CD4-positive, alpha-beta memory T cell (primary cell): ENCODE data around the gene NEAT1. TPM values are rescaled to one million over a fixed set of nuclear protein-coding genes. Genes with fewer than 3 reads are reported as not detected.
A peak's percentile ranks its signal among the peaks of the same experiment; 100 is the strongest.

Experiments used
- CTCF ChIA-PET: fragments of 350-600 bp; sonication (Branson Sonifier 250); formaldehyde crosslinking; loops from one replicate; lab custom pipeline; 2021; ENCODE audit warnings: inconsistent platforms; ENCODE audit not compliant: partially characterized antibody; lab: Charles Lee
- POLR2A ChIA-PET: fragments of 350-600 bp; sonication (Branson Sonifier 250); formaldehyde crosslinking; loops from one replicate; lab custom pipeline; 2021; ENCODE audit not compliant: partially characterized antibody; lab: Charles Lee
- DNase-seq, 5 donors: peaks; one replicate each; pipeline versions ENCODE4 v3.0.0 to v3.0.0-alpha.2; 2020 to 2022; ENCODE audit warnings: mixed read lengths in 1 of 5
- H3K27ac ChIP-seq: one replicate; pipeline ENCODE4 v1.7.0; 2013; ENCODE audit warnings: low read depth, low read length
- H3K27me3 ChIP-seq: 2 replicates; pipeline ENCODE4 v1.7.0; 2013; ENCODE audit warnings: mild to moderate bottlenecking, low read length, moderate library complexity; ENCODE audit not compliant: insufficient read depth
- H3K36me3 ChIP-seq: 2 replicates; pipeline ENCODE4 v1.7.0; 2013; ENCODE audit warnings: mild to moderate bottlenecking, low read length, moderate library complexity; ENCODE audit not compliant: insufficient read depth
- H3K4me1 ChIP-seq: 2 replicates; pipeline ENCODE4 v1.7.0; 2013; ENCODE audit warnings: mild to moderate bottlenecking, low read length, moderate library complexity; ENCODE audit not compliant: insufficient read depth
- H3K4me3 ChIP-seq, 2 donors: one replicate each; pipeline ENCODE4 v1.7.0; 2013; ENCODE audit warnings: low read length in 2 of 2, mild to moderate bottlenecking in 1 of 2
- H3K9me3 ChIP-seq, 2 donors: one replicate each; pipeline ENCODE4 v1.7.0; 2013; ENCODE audit warnings: low read length in 2 of 2, control low read depth in 1 of 2; ENCODE audit not compliant: control insufficient read depth in 1 of 2
- H3K27ac Mint-ChIP-seq, 7 donors: one replicate each; pipeline ENCODE4 v1.8.0; 2020 to 2021; ENCODE audit warnings: mixed read lengths in 7 of 7, mild to moderate bottlenecking in 6 of 7, inconsistent platforms in 3 of 7, moderate library complexity in 3 of 7
- H3K27me3 Mint-ChIP-seq, 2 donors: one replicate each; pipeline ENCODE4 v1.8.0; 2020 to 2021; ENCODE audit warnings: mixed read lengths in 2 of 2
- H3K36me3 Mint-ChIP-seq, 2 donors: one replicate each; pipeline ENCODE4 v1.8.0; 2020 to 2021; ENCODE audit warnings: mixed read lengths in 2 of 2, inconsistent platforms in 1 of 2, mild to moderate bottlenecking in 1 of 2
- H3K4me1 Mint-ChIP-seq, 4 donors: one replicate each; pipeline ENCODE4 v1.8.0; 2020 to 2021; ENCODE audit warnings: mixed read lengths in 4 of 4, mild to moderate bottlenecking in 1 of 4
- H3K4me3 Mint-ChIP-seq, 8 donors: one replicate each; pipeline ENCODE4 v1.8.0; 2020 to 2021; ENCODE audit warnings: mixed read lengths in 8 of 8, mild to moderate bottlenecking in 7 of 8, moderate library complexity in 6 of 8, inconsistent platforms in 3 of 8
- H3K9me3 Mint-ChIP-seq, 8 donors: one replicate each; pipeline ENCODE4 v1.8.0; 2020 to 2021; ENCODE audit warnings: mixed read lengths in 8 of 8, mild to moderate bottlenecking in 5 of 8, inconsistent platforms in 3 of 8, moderate library complexity in 1 of 8
- intact Hi-C: fragments of 100-400 bp; cut with micrococcal nuclease; formaldehyde crosslinking; loops from one replicate; pipeline ENCODE4 v1.15.1; 2023
- polyA plus RNA-seq, 2 donors: library from polyadenylated mRNA; unstranded; fragments of 300-500 nt; fragmentation: Illumina TruSeq; gene quantifications; one replicate each; pipeline ENCODE4 v1.2.3, GENCODE V29; 2021
- total RNA-seq, 2 experiments: library from RNA; stranded (reverse); gene quantifications; one replicate each; pipeline ENCODE4 v1.2.3, GENCODE V29; 2021

The NEAT1 gene
- total RNA-seq (100 to 1,000 TPM; 685 to 687 TPM), polyA plus RNA-seq (1 to 10 TPM; 2.3 to 4.0 TPM)

- Histone ChIP-seq H3K4me1 (peaks cover 50% of the 10 kb centered on the region), H3K27me3 (no peaks in the 10 kb centered on the region), H3K36me3 (peaks cover 19% of the 10 kb centered on the region), H3K27ac (peak within 1 kb of the TSS; percentile 98), H3K9me3 (no peaks in the 10 kb centered on the region), H3K4me3 (peak within 1 kb of the TSS; percentile 95 to 99)
- intact Hi-C loops: no loop called here
- POLR2A ChIA-PET: interaction anchor here (0.7 to 22.2 kb wide), 35 partner anchors 4 to 866 kb away, joined by 3 to 3839 read pairs (median 6); partner anchors contain the start of genes CFL1, EHBP1L1, FAM89B and FRMD8
- peaks cover 0 to 10% (median 2%) of the 10 kb centered on the region in 8 donors for H3K9me3 Mint-ChIP-seq
- peak; percentile 87 to 88 (median 87) for DNase-seq
- H3K27ac Mint-ChIP-seq: peak within 1 kb of the TSS; percentile 93 to 100 (median 97)
- H3K27me3 Mint-ChIP-seq: peaks cover 0 to 4% of the 10 kb centered on the region in 2 donors
- CTCF ChIA-PET: interaction anchor here (1.3 to 12.6 kb wide), 5 partner anchors 8 to 77 kb away, joined by 3 to 192 read pairs (median 6); partner anchors contain the start of gene MALAT1
- peaks cover 32 to 83% (median 40%) of the 10 kb centered on the region in 4 donors for H3K4me1 Mint-ChIP-seq
- peaks cover 53% of the 10 kb centered on the region in 2 donors for H3K36me3 Mint-ChIP-seq
- peak within 1 kb of the TSS; percentile 92 to 97 (median 95) for H3K4me3 Mint-ChIP-seq
Observed at GRCh38 chr11:65422633-65423515, at the start of gene NEAT1. NEAT1 (plus strand) TSS chr11:65422798.

- Mint-ChIP-seq H3K27ac (peak overlapping the region in 3 of 7 donors; percentile 35 to 66 (median 60)), H3K27me3 (no peaks in the 10 kb centered on the region), H3K4me1 (no peaks in the 10 kb centered on the region), H3K36me3 (peaks cover 0 to 6% of the 10 kb centered on the region in 2 donors), H3K9me3 (no peaks in the 10 kb centered on the region), H3K4me3 (no peak overlapping the region)
- H3K27me3 ChIP-seq: no peaks in the 10 kb centered on the region
- ChIA-PET POLR2A (interaction anchor here (0.9 to 4.6 kb wide), 5 partner anchors 9 to 133 kb away, joined by 3 to 23 read pairs (median 4); partner anchors contain the start of gene MALAT1), CTCF (interaction anchor here (1.3 kb wide), 1 partner anchor 42 kb away, joined by 4 read pairs; no protein-coding TSS in a partner anchor)
- H3K36me3 ChIP-seq: no peaks in the 10 kb centered on the region
- DNase-seq: no peak
- H3K4me1 ChIP-seq: no peaks in the 10 kb centered on the region
- H3K27ac ChIP-seq: no peak overlapping the region
- no peaks in the 10 kb centered on the region for H3K9me3 ChIP-seq
- H3K4me3 ChIP-seq: no peak overlapping the region
- intact Hi-C loops: no loop called here
Observed at GRCh38 chr11:65373839-65374580, 48.6 kb upstream of the NEAT1 start.

GRCh38 chr11:65375012-65375411 lies 47.6 kb upstream of the NEAT1 start:
- H3K36me3 Mint-ChIP-seq: peaks cover 0 to 7% of the 10 kb centered on the region in 2 donors
- H3K9me3 Mint-ChIP-seq: no peaks in the 10 kb centered on the region
- H3K4me1 Mint-ChIP-seq: peaks cover 0 to 1% (median under 1%) of the 10 kb centered on the region in 4 donors
- no peaks in the 10 kb centered on the region for H3K27me3 Mint-ChIP-seq
- CTCF ChIA-PET: no interaction called here
- POLR2A ChIA-PET: interaction anchor here (1.3 to 4.6 kb wide), 4 partner anchors 10 to 132 kb away, joined by 4 to 23 read pairs (median 6); partner anchors contain the start of gene MALAT1
- Histone ChIP-seq H3K27ac (no peak overlapping the region), H3K27me3 (no peaks in the 10 kb centered on the region), H3K9me3 (no peaks in the 10 kb centered on the region), H3K36me3 (peaks cover 4% of the 10 kb centered on the region), H3K4me3 (no peak overlapping the region), H3K4me1 (no peaks in the 10 kb centered on the region)
- H3K27ac Mint-ChIP-seq: no peak overlapping the region
- intact Hi-C loops: no loop called here
- no peak for DNase-seq
- no peak overlapping the region for H3K4me3 Mint-ChIP-seq

GRCh38 chr11:65376138-65376713 lies 46.4 kb upstream of the NEAT1 start:
- H3K4me1 Mint-ChIP-seq: peaks cover 0 to 11% (median 2%) of the 10 kb centered on the region in 4 donors
- intact Hi-C loops: no loop called here
- H3K4me3 Mint-ChIP-seq: no peak overlapping the region
- peaks cover 0 to 7% of the 10 kb centered on the region in 2 donors for H3K36me3 Mint-ChIP-seq
- H3K9me3 Mint-ChIP-seq: no peaks in the 10 kb centered on the region
- H3K27ac ChIP-seq: no peak overlapping the region
- H3K9me3 ChIP-seq: no peaks in the 10 kb centered on the region
- ChIA-PET POLR2A (interaction anchor here (1.1 to 4.6 kb wide), 4 partner anchors 9 to 130 kb away, joined by 3 to 23 read pairs (median 6); partner anchors contain the start of gene MALAT1), CTCF (no interaction called here)
- no peaks in the 10 kb centered on the region for H3K27me3 Mint-ChIP-seq
- no peak for DNase-seq
- peaks cover 6% of the 10 kb centered on the region for H3K36me3 ChIP-seq
- H3K27ac Mint-ChIP-seq: no peak overlapping the region
- no peaks in the 10 kb centered on the region for H3K27me3 ChIP-seq
- no peak overlapping the region for H3K4me3 ChIP-seq
- peaks cover 7% of the 10 kb centered on the region for H3K4me1 ChIP-seq

- intact Hi-C loops: no loop called here
- ChIA-PET POLR2A (interaction anchor here (17.1 to 25.9 kb wide), 2 partner anchors 43 to 127 kb away, joined by 524 to 654 read pairs; partner anchors contain the start of genes MALAT1 and NEAT1), CTCF (no interaction called here)
- Mint-ChIP-seq H3K36me3 (peaks cover 0 to 9% of the 10 kb centered on the region in 2 donors), H3K4me1 (peaks cover 0 to 19% (median 6%) of the 10 kb centered on the region in 4 donors), H3K9me3 (no peaks in the 10 kb centered on the region), H3K27ac (no peak overlapping the region), H3K27me3 (no peaks in the 10 kb centered on the region), H3K4me3 (no peak overlapping the region)
- Histone ChIP-seq H3K27me3 (no peaks in the 10 kb centered on the region), H3K4me1 (peaks cover 15% of the 10 kb centered on the region), H3K27ac (no peak overlapping the region), H3K36me3 (peaks cover 6% of the 10 kb centered on the region), H3K9me3 (no peaks in the 10 kb centered on the region), H3K4me3 (no peak overlapping the region)
- no peak for DNase-seq
Observed at GRCh38 chr11:65377036-65377435, 45.6 kb upstream of the NEAT1 start.

GRCh38 chr11:65377777-65378176 lies 44.8 kb upstream of the NEAT1 start:
- CTCF ChIA-PET: interaction anchor here (0.8 to 4.8 kb wide), 4 partner anchors 38 to 216 kb away, joined by 3 to 23 read pairs (median 4); no protein-coding TSS in a partner anchor
- no peaks in the 10 kb centered on the region for H3K9me3 Mint-ChIP-seq
- Histone ChIP-seq H3K4me1 (peaks cover 19% of the 10 kb centered on the region), H3K9me3 (no peaks in the 10 kb centered on the region), H3K4me3 (no peak overlapping the region), H3K36me3 (peaks cover 6% of the 10 kb centered on the region), H3K27ac (no peak overlapping the region), H3K27me3 (no peaks in the 10 kb centered on the region)
- POLR2A ChIA-PET: interaction anchor here (17.1 to 25.9 kb wide), 2 partner anchors 42 to 127 kb away, joined by 524 to 654 read pairs; partner anchors contain the start of genes MALAT1 and NEAT1
- peak overlapping the region in 5 of 7 donors; percentile 7 to 60 (median 36) for H3K27ac Mint-ChIP-seq
- DNase-seq: no peak
- H3K4me1 Mint-ChIP-seq: peaks cover 2 to 25% (median 12%) of the 10 kb centered on the region in 4 donors
- intact Hi-C loops: no loop called here
- no peak overlapping the region for H3K4me3 Mint-ChIP-seq
- no peaks in the 10 kb centered on the region for H3K27me3 Mint-ChIP-seq
- H3K36me3 Mint-ChIP-seq: peaks cover 0 to 12% of the 10 kb centered on the region in 2 donors
